Type B pancreatic cell (in vitro differentiated cells): ENCODE results near the gene COL26A1. TPM values are rescaled to one million over a fixed set of nuclear protein-coding genes. Genes with fewer than 3 reads are reported as not detected.

Source experiments
- DNase-seq: peaks from one replicate; pipeline ENCODE4 v3.0.0; 2021; ENCODE audit warnings: mixed read lengths; ENCODE audit not compliant: unreplicated experiment; ENCODE audit errors: extremely low spot score
- H3K27ac Mint-ChIP-seq: 2 replicates; pipeline ENCODE4 v1.8.0; 2021; ENCODE audit warnings: mild to moderate bottlenecking, mixed read lengths
- H3K27me3 Mint-ChIP-seq: 2 replicates; pipeline ENCODE4 v1.8.0; 2021; ENCODE audit warnings: mixed read lengths
- H3K36me3 Mint-ChIP-seq: 2 replicates; pipeline ENCODE4 v1.8.0; 2021; ENCODE audit warnings: mixed read lengths
- H3K4me1 Mint-ChIP-seq: one replicate; pipeline ENCODE4 v1.8.0; 2021; ENCODE audit warnings: mixed read lengths; ENCODE audit not compliant: unreplicated experiment
- H3K4me3 Mint-ChIP-seq: 2 replicates; pipeline ENCODE4 v1.8.0; 2021; ENCODE audit warnings: mild to moderate bottlenecking, mixed read lengths
- H3K9me3 Mint-ChIP-seq: 2 replicates; pipeline ENCODE4 v1.8.0; 2021; ENCODE audit warnings: mixed read lengths
- total RNA-seq: library from RNA; stranded (reverse); gene quantifications from 2 replicates; pipeline ENCODE4 v1.2.1, GENCODE V29; 2021; ENCODE audit warnings: low replicate concordance
- TF ChIP-seq, protein P1 (sequence below): fragments of 200-600 bp; sonication (generic); conservative IDR thresholded peaks from 2 replicates; pipeline ENCODE4 v1.5.0; 2021; ENCODE audit warnings: antibody characterized with exemption, mild to moderate bottlenecking

COL26A1 gene
- total RNA-seq, 1 donor from 2014 or later: 47.9 TPM

DNA sequence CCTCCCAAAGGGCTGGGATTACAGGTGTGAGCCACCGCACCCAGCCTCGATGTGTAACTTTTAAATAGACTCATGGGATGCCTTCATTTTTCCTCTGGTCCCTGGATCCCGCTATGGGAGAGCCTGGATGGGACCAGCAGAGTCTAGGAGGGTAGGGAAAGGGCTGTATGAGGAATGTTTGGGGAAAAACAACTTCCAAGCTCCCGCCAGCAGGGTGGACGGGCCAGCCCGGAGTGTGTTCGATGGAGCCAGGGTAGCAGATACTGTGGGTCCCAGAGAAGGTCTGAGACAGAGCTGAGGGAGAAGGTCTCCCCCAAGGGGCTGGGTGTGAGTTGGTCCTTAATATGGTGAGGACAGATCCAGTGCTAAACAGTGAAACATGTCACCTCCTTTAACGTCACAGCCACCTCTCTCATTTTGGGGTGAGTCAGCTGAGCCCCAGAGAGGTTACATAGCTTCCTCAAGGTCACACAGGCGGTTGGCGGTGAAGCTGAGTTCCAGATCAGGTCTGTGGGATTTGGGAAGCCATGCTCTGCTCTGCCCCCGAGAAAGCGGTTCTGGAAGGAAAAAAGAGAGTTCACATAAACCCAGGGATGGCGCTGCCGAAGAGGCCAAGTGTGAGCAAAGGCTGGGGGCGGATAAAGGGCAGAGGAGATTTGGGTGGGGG, 200.0 kb downstream of the COL26A1 start:
- no peak overlapping the region for H3K27ac Mint-ChIP-seq
- peaks cover 13% of the 10 kb centered on the region for H3K27me3 Mint-ChIP-seq

DNA sequence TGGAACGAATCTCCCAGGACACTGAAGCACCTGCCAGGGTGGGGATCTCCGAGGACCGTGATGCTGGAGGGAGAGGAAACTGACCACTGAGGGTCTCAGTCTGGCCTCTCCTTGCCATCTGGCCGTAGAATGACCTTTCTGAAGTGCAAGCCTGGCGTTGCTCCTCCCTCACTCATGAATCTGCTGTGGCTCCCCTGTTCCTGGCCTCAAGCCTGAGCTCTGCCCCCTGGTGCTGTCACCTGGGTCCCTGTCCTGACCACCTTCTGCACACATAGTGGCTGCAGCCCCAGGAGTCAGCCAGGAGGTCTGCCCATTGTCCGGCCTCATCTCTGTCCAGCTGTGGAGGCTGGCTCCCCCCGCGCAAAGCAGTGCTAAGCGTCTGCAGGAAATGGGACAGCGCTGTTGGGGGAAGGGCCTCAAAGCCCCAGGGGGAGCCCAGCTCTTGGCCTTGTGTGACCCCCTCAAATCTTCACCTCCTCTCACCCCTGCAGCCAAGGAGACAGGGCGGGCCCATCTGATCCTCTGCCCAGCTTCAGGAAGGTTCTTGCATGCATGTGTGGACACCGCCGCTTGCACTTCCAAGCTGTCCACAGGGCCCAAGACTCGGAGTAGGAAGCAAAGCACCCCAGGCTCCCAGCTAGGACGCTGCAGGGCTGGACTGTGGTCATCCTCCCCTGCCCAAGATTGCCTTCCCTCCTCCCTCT, 200.7 kb downstream of the COL26A1 start:
- Mint-ChIP-seq H3K27me3 (peaks cover 13% of the 10 kb centered on the region), H3K27ac (no peak overlapping the region), H3K9me3 (no peaks in the 10 kb centered on the region), H3K4me1 (peaks cover 8% of the 10 kb centered on the region), H3K4me3 (no peak overlapping the region), H3K36me3 (no peaks in the 10 kb centered on the region)
- TF ChIP-seq, protein P1, sequence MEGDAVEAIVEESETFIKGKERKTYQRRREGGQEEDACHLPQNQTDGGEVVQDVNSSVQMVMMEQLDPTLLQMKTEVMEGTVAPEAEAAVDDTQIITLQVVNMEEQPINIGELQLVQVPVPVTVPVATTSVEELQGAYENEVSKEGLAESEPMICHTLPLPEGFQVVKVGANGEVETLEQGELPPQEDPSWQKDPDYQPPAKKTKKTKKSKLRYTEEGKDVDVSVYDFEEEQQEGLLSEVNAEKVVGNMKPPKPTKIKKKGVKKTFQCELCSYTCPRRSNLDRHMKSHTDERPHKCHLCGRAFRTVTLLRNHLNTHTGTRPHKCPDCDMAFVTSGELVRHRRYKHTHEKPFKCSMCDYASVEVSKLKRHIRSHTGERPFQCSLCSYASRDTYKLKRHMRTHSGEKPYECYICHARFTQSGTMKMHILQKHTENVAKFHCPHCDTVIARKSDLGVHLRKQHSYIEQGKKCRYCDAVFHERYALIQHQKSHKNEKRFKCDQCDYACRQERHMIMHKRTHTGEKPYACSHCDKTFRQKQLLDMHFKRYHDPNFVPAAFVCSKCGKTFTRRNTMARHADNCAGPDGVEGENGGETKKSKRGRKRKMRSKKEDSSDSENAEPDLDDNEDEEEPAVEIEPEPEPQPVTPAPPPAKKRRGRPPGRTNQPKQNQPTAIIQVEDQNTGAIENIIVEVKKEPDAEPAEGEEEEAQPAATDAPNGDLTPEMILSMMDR: no peak
- DNase-seq: no peak

More for the DNA sequence above, 200.0 kb downstream of the COL26A1 start:
- Mint-ChIP-seq H3K36me3 (no peaks in the 10 kb centered on the region), H3K4me1 (peaks cover 8% of the 10 kb centered on the region), H3K9me3 (no peaks in the 10 kb centered on the region), H3K4me3 (no peak overlapping the region)
- no peak for DNase-seq
- TF ChIP-seq, protein P1: no peak

DNA sequence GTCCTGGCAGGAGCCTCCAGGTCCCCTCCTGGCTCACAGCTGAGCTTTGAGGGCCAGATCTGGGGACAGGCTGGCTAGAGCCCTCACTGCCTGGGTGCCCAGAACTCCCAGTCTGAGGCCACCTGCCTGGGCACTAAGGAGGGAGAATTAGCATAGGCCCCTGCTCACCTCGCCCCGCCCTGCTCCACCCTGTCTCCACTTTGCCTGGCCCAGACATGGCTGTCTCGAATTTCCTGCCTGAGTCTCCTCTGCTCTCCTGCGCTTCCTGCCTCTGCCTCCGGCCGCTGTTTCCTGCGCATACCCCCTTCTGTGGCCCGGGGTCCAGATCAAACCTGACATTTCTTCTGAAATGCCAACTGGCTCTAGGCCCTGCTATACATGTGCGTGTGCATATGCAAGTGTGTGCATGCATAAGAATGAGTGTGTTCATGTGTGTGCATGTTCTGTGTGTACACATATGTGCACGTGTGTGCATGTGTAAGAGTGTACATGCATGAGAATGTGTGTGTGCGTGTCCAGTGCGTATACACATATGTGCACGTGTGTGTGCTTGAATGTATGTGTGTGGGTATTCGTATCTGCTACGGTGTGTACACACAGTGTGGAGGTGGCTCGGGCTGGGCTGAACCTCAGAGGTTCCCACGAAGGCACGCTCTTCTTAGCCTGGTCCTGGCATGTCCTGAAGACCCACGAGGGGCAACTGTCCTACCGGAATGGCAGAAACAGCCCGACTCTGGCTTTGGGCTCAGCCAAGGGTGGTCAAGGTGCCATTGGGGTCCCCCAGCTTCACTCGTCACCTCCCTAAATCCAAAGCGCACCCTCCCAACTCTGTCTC, 201.5 kb downstream of the COL26A1 start:
- Mint-ChIP-seq H3K4me3 (no peak overlapping the region), H3K36me3 (no peaks in the 10 kb centered on the region), H3K27me3 (peaks cover 16% of the 10 kb centered on the region), H3K4me1 (peaks cover 8% of the 10 kb centered on the region), H3K27ac (peak overlapping the region; percentile 50), H3K9me3 (no peaks in the 10 kb centered on the region)
- TF ChIP-seq, protein P1: no peak
- DNase-seq: no peak

DNA sequence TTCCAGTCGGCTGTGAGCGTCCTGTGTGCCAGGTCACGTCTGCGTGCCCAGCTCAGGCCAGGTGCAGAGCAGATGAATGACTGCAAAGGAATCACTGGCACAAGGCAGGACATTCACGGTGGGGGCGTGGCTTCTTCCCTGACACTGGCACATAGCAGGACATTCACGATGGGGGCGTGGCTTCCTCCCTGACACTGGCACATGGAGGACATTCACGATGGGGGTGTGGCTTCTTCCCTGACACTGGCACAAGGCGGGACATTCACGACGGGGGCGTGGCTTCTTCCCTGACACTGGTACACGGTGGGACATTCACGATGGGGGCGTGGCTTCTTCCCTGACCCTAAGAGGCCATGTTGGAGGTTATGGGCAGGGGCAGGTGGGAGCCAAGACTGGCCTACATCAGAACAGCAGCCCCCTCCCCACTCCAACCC, 202.1 kb downstream of the COL26A1 start:
- H3K36me3 Mint-ChIP-seq: no peaks in the 10 kb centered on the region
- DNase-seq: no peak
- H3K9me3 Mint-ChIP-seq: no peaks in the 10 kb centered on the region
- H3K27me3 Mint-ChIP-seq: peaks cover 16% of the 10 kb centered on the region
- H3K4me1 Mint-ChIP-seq: peaks cover 8% of the 10 kb centered on the region
- H3K4me3 Mint-ChIP-seq: no peak overlapping the region
- TF ChIP-seq, protein P1: no peak
- peak overlapping the region; percentile 50 for H3K27ac Mint-ChIP-seq

- peaks cover 8% of the 10 kb centered on the region for H3K4me1 Mint-ChIP-seq
- no peak overlapping the region for H3K4me3 Mint-ChIP-seq
- no peak overlapping the region for H3K27ac Mint-ChIP-seq
- TF ChIP-seq, protein P1: no peak
- peaks cover 16% of the 10 kb centered on the region for H3K27me3 Mint-ChIP-seq
- no peak for DNase-seq
- H3K36me3 Mint-ChIP-seq: no peaks in the 10 kb centered on the region
- H3K9me3 Mint-ChIP-seq: peaks cover 2% of the 10 kb centered on the region
These were observed 203.0 kb downstream of the COL26A1 start for GRCh38 chr7:101565601-101566209.
